Natural killer cell (primary cell): Measurements from ENCODE around the gene HRK. TPM values are rescaled to one million over a fixed set of nuclear protein-coding genes. Genes with fewer than 3 reads are reported as not detected.
A peak's percentile ranks its signal among the peaks of the same experiment; 100 is the strongest.

ENCODE experiments used
- ATAC-seq, 3 donors: fragments of 150-1000 bp in 2 of 3; fragments of 200-7000 bp in 1 of 3; cut with Tn5 transposase; 1 replicate in 1 of 3; 2 replicates in 2 of 3; pipeline ENCODE4 v1.10.0; 2021; ENCODE audit warnings: mild to moderate bottlenecking in 2 of 3, moderate library complexity in 2 of 3
- DNase-seq, 2 donors: peaks; one replicate each; pipeline versions ENCODE4 v3.0.0 to v3.0.0-alpha.2; 2013 to 2021; ENCODE audit warnings: mixed read lengths in 1 of 2
- H3K27ac ChIP-seq: one replicate; pipeline ENCODE4 v1.5.1; 2013; ENCODE audit warnings: mild to moderate bottlenecking, low read length
- H3K27me3 ChIP-seq: one replicate; pipeline ENCODE4 v1.6.1; 2013; ENCODE audit warnings: low read length; ENCODE audit not compliant: control insufficient read depth, insufficient read depth
- H3K36me3 ChIP-seq: one replicate; pipeline ENCODE4 v1.6.1; 2013; ENCODE audit warnings: low read length; ENCODE audit not compliant: control insufficient read depth, insufficient read depth
- H3K4me1 ChIP-seq: one replicate; pipeline ENCODE4 v1.6.1; 2013; ENCODE audit warnings: low read length; ENCODE audit not compliant: control insufficient read depth, insufficient read depth
- H3K4me3 ChIP-seq: one replicate; pipeline ENCODE4 v1.5.1; 2013; ENCODE audit warnings: low read length
- H3K9me3 ChIP-seq: one replicate; pipeline ENCODE4 v1.6.1; 2013; ENCODE audit warnings: low read length; ENCODE audit not compliant: control insufficient read depth, insufficient read depth
- H3K27ac Mint-ChIP-seq, 2 donors: one replicate each; pipeline ENCODE4 v1.8.0; 2022; ENCODE audit warnings: mild to moderate bottlenecking in 2 of 2, mixed read lengths in 2 of 2, moderate library complexity in 1 of 2
- H3K27me3 Mint-ChIP-seq, 2 donors: one replicate each; pipeline ENCODE4 v1.8.0; 2022; ENCODE audit warnings: low read depth in 2 of 2, mixed read lengths in 2 of 2
- H3K36me3 Mint-ChIP-seq: one replicate; pipeline ENCODE4 v1.8.0; 2022; ENCODE audit warnings: mixed read lengths
- H3K4me1 Mint-ChIP-seq, 2 donors: one replicate each; pipeline ENCODE4 v1.8.0; 2022; ENCODE audit warnings: mixed read lengths in 2 of 2
- H3K4me3 Mint-ChIP-seq: one replicate; pipeline ENCODE4 v1.8.0; 2022; ENCODE audit warnings: mild to moderate bottlenecking, moderate library complexity, mixed read lengths
- H3K9me3 Mint-ChIP-seq, 2 donors: one replicate each; pipeline ENCODE4 v1.8.0; 2022; ENCODE audit warnings: mixed read lengths in 2 of 2
- WGBS: methylation state at CpG from one replicate; pipeline ENCODE4 v1.1.7; 2013; ENCODE audit warnings: missing lambda C conversion rate; ENCODE audit not compliant: insufficient coverage; 5-methylcytosine and 5-hydroxymethylcytosine counted together
- intact Hi-C: fragments of 100-400 bp; cut with micrococcal nuclease; formaldehyde crosslinking; loops from one replicate; pipeline ENCODE4 v1.14.2; 2022
- total RNA-seq, 4 donors: library from RNA; stranded (reverse); fragments of 120-200 nt in 1 of 4; gene quantifications; one replicate each; pipeline versions ENCODE4 v1.2.3 to v1.2.4, GENCODE V29; 2013 to 2022
- TF ChIP-seq, protein P1 (sequence below): fragments of 200-600 bp; IDR thresholded peaks from one replicate; pipeline ENCODE4 v1.8.0; 2022; ENCODE audit warnings: antibody characterized with exemption

Gene HRK
- total RNA-seq, 3 donors from 2014 or later (not counting 1 experiment from before 2014, with no cell fraction given) = 0.15 TPM; not detected in 2

DNA sequence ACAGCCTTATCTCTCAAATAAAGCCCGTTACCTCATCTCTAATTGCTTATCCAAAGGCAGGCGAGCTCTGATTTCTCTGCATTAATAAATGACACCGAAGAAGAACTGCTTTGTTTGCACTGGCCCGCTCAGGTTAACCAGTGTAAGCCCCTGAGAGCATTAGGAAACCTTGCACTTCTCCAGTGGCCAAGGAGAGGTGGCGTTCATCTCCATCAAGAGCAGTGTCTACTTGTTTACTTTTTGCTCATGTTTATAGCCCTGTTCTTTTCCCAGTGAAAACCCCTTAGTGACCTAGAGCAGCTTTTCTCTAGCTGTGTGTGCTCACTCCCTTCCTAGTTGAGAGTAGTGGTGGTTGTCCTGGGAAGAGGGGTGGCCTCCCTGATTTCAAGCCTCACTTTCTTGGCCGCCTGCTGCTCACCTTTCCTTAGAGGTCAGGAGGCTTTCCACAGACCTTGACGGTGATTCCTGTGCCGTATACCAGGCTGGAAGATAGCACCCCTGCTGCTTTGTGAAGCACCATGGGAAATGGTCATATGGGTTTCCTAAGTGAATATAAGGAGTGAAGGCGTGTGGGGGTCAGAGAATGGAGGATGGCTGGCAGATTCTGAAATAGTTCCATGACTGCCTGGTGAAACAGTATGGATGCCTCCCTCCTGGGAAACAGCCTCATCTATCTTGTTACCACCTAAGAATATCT lies 46.2 kb upstream of the HRK start:
- peaks cover 52 to 71% of the 10 kb centered on the region in 2 donors for H3K4me1 Mint-ChIP-seq
- WGBS = 92% methylated on average over 9 of the region's 9 CpGs

GRCh38 chr12:116926283-116927243 lies 45.3 kb upstream of the HRK start:
- H3K36me3 Mint-ChIP-seq = peaks cover 23% of the 10 kb centered on the region
- WGBS = 82% methylated on average over 8 of the region's 8 CpGs
- no peaks in the 10 kb centered on the region for H3K27me3 Mint-ChIP-seq
- intact Hi-C loops = no loop called here
- Histone ChIP-seq H3K27ac (no peak overlapping the region), H3K36me3 (peaks cover 8% of the 10 kb centered on the region), H3K27me3 (no peaks in the 10 kb centered on the region), H3K9me3 (no peaks in the 10 kb centered on the region), H3K4me1 (peaks cover 22% of the 10 kb centered on the region), H3K4me3 (no peak overlapping the region)
- peaks cover 56 to 72% of the 10 kb centered on the region in 2 donors for H3K4me1 Mint-ChIP-seq
- TF ChIP-seq, protein P1, sequence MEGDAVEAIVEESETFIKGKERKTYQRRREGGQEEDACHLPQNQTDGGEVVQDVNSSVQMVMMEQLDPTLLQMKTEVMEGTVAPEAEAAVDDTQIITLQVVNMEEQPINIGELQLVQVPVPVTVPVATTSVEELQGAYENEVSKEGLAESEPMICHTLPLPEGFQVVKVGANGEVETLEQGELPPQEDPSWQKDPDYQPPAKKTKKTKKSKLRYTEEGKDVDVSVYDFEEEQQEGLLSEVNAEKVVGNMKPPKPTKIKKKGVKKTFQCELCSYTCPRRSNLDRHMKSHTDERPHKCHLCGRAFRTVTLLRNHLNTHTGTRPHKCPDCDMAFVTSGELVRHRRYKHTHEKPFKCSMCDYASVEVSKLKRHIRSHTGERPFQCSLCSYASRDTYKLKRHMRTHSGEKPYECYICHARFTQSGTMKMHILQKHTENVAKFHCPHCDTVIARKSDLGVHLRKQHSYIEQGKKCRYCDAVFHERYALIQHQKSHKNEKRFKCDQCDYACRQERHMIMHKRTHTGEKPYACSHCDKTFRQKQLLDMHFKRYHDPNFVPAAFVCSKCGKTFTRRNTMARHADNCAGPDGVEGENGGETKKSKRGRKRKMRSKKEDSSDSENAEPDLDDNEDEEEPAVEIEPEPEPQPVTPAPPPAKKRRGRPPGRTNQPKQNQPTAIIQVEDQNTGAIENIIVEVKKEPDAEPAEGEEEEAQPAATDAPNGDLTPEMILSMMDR = no peak
- DNase-seq = no peak
- no peak overlapping the region for H3K4me3 Mint-ChIP-seq
- no peak overlapping the region for H3K27ac Mint-ChIP-seq
- no peaks in the 10 kb centered on the region for H3K9me3 Mint-ChIP-seq
- no peak for ATAC-seq

More for the DNA sequence above, 46.2 kb upstream of the HRK start:
- ATAC-seq = no peak
- Mint-ChIP-seq H3K27ac (no peak overlapping the region), H3K36me3 (peaks cover 23% of the 10 kb centered on the region), H3K4me3 (no peak overlapping the region), H3K27me3 (no peaks in the 10 kb centered on the region), H3K9me3 (no peaks in the 10 kb centered on the region)
- H3K27ac ChIP-seq = no peak overlapping the region
- H3K9me3 ChIP-seq = no peaks in the 10 kb centered on the region
- no peak for DNase-seq
- H3K27me3 ChIP-seq = no peaks in the 10 kb centered on the region
- TF ChIP-seq, protein P1 = no peak
- H3K36me3 ChIP-seq = peaks cover 10% of the 10 kb centered on the region
- intact Hi-C loops = no loop called here
- H3K4me3 ChIP-seq = no peak overlapping the region
- H3K4me1 ChIP-seq = peaks cover 22% of the 10 kb centered on the region

DNA sequence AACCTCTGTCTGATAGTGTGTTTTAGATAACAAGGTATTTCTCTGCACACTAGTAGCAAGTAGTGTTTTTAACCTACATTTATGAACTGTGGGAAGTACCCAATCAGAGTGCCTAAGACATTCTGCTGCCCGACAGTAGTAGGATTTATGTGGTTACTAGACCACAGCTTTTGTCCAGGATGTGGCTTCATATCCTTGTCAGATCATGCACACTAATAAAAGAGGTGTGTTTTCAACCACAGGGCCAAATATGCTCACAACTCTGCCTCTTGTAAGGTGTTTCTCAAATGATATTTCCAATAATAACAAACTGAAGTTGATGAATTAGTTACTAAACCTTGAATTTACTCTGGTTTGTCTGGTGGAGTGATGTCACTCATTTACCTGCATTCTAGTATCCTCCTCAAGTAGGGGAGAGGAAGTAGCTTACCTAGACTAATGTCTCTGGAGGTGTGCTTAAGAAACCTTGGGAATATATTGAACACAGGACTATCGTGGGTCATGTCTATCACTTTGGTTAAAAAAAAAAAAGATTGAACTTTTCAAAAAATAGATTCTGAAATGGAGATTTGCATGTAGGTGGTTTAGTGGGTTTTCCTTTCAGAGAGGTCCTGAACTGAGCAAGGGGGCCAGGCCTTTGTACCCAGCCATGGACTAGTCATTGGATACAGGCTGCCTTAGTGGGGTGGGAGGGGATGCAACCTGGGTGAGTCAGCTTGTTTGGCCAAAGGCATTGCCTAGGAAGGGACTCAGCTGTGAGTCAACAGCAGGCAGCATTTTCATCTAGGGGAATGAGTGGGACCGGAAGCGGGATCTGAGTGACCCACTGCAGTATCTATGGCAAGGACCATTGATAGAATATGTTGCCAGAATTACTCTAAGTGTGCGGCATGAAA lies 43.6 kb upstream of the HRK start:
- H3K36me3 ChIP-seq = peaks cover 5% of the 10 kb centered on the region
- no peak overlapping the region for H3K4me3 ChIP-seq
- H3K27ac Mint-ChIP-seq = peak overlapping the region; percentile 84 to 85
- H3K9me3 Mint-ChIP-seq = no peaks in the 10 kb centered on the region
- 53% methylated on average over 5 of the region's 5 CpGs for WGBS
- H3K27me3 ChIP-seq = no peaks in the 10 kb centered on the region
- peaks cover 70 to 78% of the 10 kb centered on the region in 2 donors for H3K4me1 Mint-ChIP-seq
- DNase-seq = peak; percentile 18 to 87
- peak overlapping the region; percentile 87 for H3K4me3 Mint-ChIP-seq
- peaks cover 28% of the 10 kb centered on the region for H3K4me1 ChIP-seq
- intact Hi-C loops = loop anchor here (1.0 kb wide), 1 partner anchor 9 kb away; no protein-coding TSS in a partner anchor
- peaks cover 12% of the 10 kb centered on the region for H3K36me3 Mint-ChIP-seq
- H3K27me3 Mint-ChIP-seq = no peaks in the 10 kb centered on the region
- H3K9me3 ChIP-seq = no peaks in the 10 kb centered on the region
- peak; percentile 87 to 96 (median 87) for ATAC-seq
- TF ChIP-seq, protein P1 = no peak
- no peak overlapping the region for H3K27ac ChIP-seq
